Activated T-helper 1 cell treated with anti-CD3 and anti-CD28 coated beads, Interleukin-12 subunit alpha, Interleukin-12 subunit beta, Interleukin-2, Interleukin-4 antibody, amounts not matched to agents 30 ng/mL and 10 ng/mL and 1 ng/mL, durations not matched to agents 14 hours and 24 hours and 36 hours (primary cell): Measurements from ENCODE around the gene THSD7A. TPM values are rescaled to one million over a fixed set of nuclear protein-coding genes. Genes with fewer than 3 reads are reported as not detected.

ENCODE experiments used
- DNase-seq: peaks from one replicate; pipeline ENCODE4 v3.0.0; 2021; ENCODE audit warnings: low spot score
- H3K27ac Mint-ChIP-seq: one replicate; pipeline ENCODE4 v1.8.0; 2021; ENCODE audit warnings: mild to moderate bottlenecking, mixed read lengths
- H3K27me3 Mint-ChIP-seq: one replicate; pipeline ENCODE4 v1.8.0; 2022; ENCODE audit warnings: mild to moderate bottlenecking, moderate library complexity, mixed read lengths; ENCODE audit not compliant: insufficient read depth
- H3K36me3 Mint-ChIP-seq: one replicate; pipeline ENCODE4 v1.8.0; 2021; ENCODE audit warnings: low read depth, mixed read lengths
- H3K4me1 Mint-ChIP-seq: one replicate; pipeline ENCODE4 v1.8.0; 2021; ENCODE audit warnings: low read depth, mixed read lengths
- H3K4me3 Mint-ChIP-seq: one replicate; pipeline ENCODE4 v1.8.0; 2021; ENCODE audit warnings: mild to moderate bottlenecking, moderate library complexity, mixed read lengths
- H3K9me3 Mint-ChIP-seq: one replicate; pipeline ENCODE4 v1.8.0; 2021; ENCODE audit warnings: mixed read lengths
- intact Hi-C: fragments of 100-400 bp; cut with micrococcal nuclease; formaldehyde crosslinking; loops from one replicate; pipeline ENCODE4 v1.15.1; 2024
- total RNA-seq: library from RNA; stranded (reverse); gene quantifications from 2 replicates; pipeline ENCODE4 v1.2.3, GENCODE V29; 2022

THSD7A gene
- total RNA-seq, 1 donor from 2014 or later, result not detected

GRCh38 chr7:11795231-11795630, 36.8 kb downstream of the THSD7A start:
- H3K36me3 Mint-ChIP-seq, result no peaks in the 10 kb centered on the region
- H3K4me3 Mint-ChIP-seq, result no peak overlapping the region
- no peaks in the 10 kb centered on the region for H3K27me3 Mint-ChIP-seq
- no peaks in the 10 kb centered on the region for H3K9me3 Mint-ChIP-seq
- intact Hi-C loops, result no loop called here
- no peak for DNase-seq
- H3K27ac Mint-ChIP-seq, result no peak overlapping the region
- H3K4me1 Mint-ChIP-seq, result no peaks in the 10 kb centered on the region

GRCh38 chr7:11792166-11792565, 39.8 kb downstream of the THSD7A start:
- Mint-ChIP-seq H3K27me3 (no peaks in the 10 kb centered on the region), H3K9me3 (no peaks in the 10 kb centered on the region), H3K4me3 (no peak overlapping the region), H3K27ac (no peak overlapping the region), H3K4me1 (no peaks in the 10 kb centered on the region), H3K36me3 (no peaks in the 10 kb centered on the region)
- intact Hi-C loops, result no loop called here
- DNase-seq, result no peak

DNA sequence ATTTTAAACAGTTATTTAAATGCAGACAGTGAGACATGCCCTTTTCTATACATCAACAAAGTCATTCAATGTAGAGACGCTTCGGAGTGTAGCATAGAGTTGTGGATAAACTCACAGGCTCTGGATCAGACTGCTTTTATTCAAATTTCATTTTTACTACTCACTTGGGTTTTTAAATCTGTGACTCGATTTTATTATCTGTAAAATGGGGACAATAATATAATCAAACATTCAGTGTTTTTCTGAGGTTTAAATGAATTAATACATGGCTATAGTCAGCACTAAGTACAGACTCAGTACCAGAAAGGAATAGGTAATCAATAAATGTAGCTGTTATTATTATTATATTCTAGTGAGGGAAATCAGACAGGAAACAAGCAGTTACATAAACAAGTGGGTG, 43.4 kb downstream of the THSD7A start:
- no peak overlapping the region for H3K27ac Mint-ChIP-seq
- H3K9me3 Mint-ChIP-seq, result no peaks in the 10 kb centered on the region
- H3K36me3 Mint-ChIP-seq, result no peaks in the 10 kb centered on the region
- no peaks in the 10 kb centered on the region for H3K27me3 Mint-ChIP-seq
- DNase-seq, result no peak
- H3K4me1 Mint-ChIP-seq, result no peaks in the 10 kb centered on the region
- H3K4me3 Mint-ChIP-seq, result no peak overlapping the region
- intact Hi-C loops, result no loop called here

- H3K27me3 Mint-ChIP-seq, result no peaks in the 10 kb centered on the region
- intact Hi-C loops, result no loop called here
- no peaks in the 10 kb centered on the region for H3K4me1 Mint-ChIP-seq
- H3K27ac Mint-ChIP-seq, result no peak overlapping the region
- no peak overlapping the region for H3K4me3 Mint-ChIP-seq
- DNase-seq, result no peak
- H3K36me3 Mint-ChIP-seq, result no peaks in the 10 kb centered on the region
- no peaks in the 10 kb centered on the region for H3K9me3 Mint-ChIP-seq
Observed at GRCh38 chr7:11787534-11787933, 44.5 kb downstream of the THSD7A start.

- Mint-ChIP-seq H3K4me3 (no peak overlapping the region), H3K27ac (no peak overlapping the region), H3K36me3 (no peaks in the 10 kb centered on the region), H3K27me3 (no peaks in the 10 kb centered on the region), H3K4me1 (no peaks in the 10 kb centered on the region), H3K9me3 (no peaks in the 10 kb centered on the region)
- intact Hi-C loops, result no loop called here
- no peak for DNase-seq
Observed at GRCh38 chr7:11786186-11786585, 45.8 kb downstream of the THSD7A start.

DNA sequence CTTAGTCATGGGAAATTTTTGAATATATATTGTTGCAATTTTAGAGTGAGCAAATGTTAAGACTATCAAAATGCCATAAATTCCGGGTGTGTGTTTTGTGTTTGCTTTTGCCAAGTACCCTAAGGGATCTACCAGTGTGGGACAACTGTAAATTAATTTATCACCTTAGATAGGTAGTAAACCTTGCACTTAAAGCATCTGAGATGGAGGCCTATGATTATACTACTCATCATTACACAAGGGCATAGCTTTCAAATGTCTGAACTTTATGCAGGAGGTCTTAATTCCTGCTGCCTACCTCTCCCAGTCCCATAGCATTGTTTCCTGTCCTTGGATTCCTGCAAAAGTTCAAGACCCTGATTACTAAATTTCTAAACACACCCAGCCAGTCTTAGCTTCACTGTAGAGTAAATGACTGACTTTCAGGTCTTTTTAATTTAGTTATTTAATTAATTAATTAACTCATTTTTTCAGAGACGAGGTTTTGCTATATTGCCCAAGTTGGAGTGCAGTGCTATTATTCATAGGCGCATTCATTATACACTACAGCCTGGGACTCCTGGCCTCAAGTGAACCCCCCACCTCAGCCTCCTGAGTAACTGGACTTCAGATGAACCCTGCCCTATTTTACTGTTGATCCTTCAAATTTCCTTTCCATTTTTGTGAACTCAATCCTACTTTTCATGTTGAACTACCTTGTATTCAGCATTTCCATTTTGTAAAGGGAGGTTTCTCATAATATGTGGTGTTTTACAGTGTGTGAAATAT, 47.0 kb downstream of the THSD7A start:
- DNase-seq, result no peak
- intact Hi-C loops, result no loop called here
- Mint-ChIP-seq H3K27me3 (no peaks in the 10 kb centered on the region), H3K4me3 (no peak overlapping the region), H3K36me3 (no peaks in the 10 kb centered on the region), H3K9me3 (no peaks in the 10 kb centered on the region), H3K4me1 (no peaks in the 10 kb centered on the region), H3K27ac (no peak overlapping the region)

DNA sequence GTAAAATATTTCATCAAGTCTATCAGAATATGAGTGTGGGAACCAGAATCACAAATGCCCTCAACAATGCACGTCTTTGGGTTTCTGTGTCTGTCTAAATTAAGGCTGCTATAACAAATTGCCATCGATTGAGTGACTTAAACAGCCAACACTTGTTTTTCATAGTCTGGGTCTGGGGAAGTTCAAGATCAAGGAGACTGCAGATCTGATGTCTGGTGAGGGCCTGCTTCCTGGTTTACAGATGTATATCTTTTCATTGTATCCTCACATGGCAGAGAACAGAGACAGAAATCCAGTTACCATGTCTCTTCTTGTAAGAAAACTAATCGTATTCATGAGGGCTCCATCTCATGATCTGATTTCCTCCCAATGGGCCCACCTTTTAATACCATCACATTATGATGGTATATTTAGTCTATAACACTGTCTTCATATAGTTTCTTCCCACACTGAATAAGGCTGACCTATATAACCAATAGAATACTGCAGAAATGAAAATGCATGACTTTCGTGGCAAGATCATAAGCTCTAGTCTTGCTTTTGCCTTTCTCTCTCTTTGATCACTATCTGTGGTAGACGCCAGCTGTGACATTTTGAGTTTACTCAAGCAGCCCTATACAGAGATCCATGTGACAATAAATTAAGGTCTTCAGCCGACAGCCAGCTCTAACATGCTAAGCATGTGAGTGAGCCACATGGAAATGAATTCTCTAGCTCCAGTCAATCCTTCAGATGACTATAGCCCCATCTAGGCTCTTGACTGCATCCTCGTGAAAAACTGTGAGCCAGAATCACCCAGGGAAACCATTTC, 51.9 kb downstream of the THSD7A start:
- no peak for DNase-seq
- H3K27ac Mint-ChIP-seq, result no peak overlapping the region
- intact Hi-C loops, result no loop called here
- H3K27me3 Mint-ChIP-seq, result no peaks in the 10 kb centered on the region
- H3K36me3 Mint-ChIP-seq, result no peaks in the 10 kb centered on the region
- no peaks in the 10 kb centered on the region for H3K4me1 Mint-ChIP-seq
- no peak overlapping the region for H3K4me3 Mint-ChIP-seq
- H3K9me3 Mint-ChIP-seq, result no peaks in the 10 kb centered on the region

- Mint-ChIP-seq H3K27me3 (no peaks in the 10 kb centered on the region), H3K9me3 (no peaks in the 10 kb centered on the region), H3K36me3 (no peaks in the 10 kb centered on the region), H3K4me1 (no peaks in the 10 kb centered on the region), H3K4me3 (no peak overlapping the region), H3K27ac (no peak overlapping the region)
- DNase-seq, result no peak
- intact Hi-C loops, result no loop called here
Observed at GRCh38 chr7:11776039-11776438, 56.0 kb downstream of the THSD7A start.

DNA sequence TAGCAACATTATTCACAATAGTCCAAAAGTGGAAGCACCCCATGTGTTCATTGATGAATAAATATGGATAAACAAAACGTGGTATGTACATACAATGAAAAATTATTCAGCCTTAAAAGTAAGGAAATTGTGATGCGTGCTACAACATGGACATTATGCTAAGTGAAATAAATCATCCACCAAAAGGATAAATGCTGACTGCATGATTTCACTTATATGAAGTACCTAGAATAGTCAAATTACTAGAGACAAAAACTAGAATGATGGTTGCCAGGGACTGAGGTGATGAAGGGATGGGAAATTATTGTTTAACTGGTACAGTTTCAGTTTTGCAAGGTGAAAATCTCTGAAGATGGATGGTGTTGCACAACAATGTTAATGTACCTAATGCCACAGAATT, 56.6 kb downstream of the THSD7A start:
- Mint-ChIP-seq H3K4me1 (no peaks in the 10 kb centered on the region), H3K27me3 (no peaks in the 10 kb centered on the region), H3K36me3 (no peaks in the 10 kb centered on the region), H3K4me3 (no peak overlapping the region), H3K9me3 (no peaks in the 10 kb centered on the region), H3K27ac (no peak overlapping the region)
- intact Hi-C loops, result no loop called here
- no peak for DNase-seq

- no peak overlapping the region for H3K27ac Mint-ChIP-seq
- no peaks in the 10 kb centered on the region for H3K36me3 Mint-ChIP-seq
- no peak overlapping the region for H3K4me3 Mint-ChIP-seq
- no peaks in the 10 kb centered on the region for H3K27me3 Mint-ChIP-seq
- no peak for DNase-seq
- intact Hi-C loops, result no loop called here
- no peaks in the 10 kb centered on the region for H3K9me3 Mint-ChIP-seq
- H3K4me1 Mint-ChIP-seq, result no peaks in the 10 kb centered on the region
Observed at GRCh38 chr7:11768263-11768662, 63.7 kb downstream of the THSD7A start.

DNA sequence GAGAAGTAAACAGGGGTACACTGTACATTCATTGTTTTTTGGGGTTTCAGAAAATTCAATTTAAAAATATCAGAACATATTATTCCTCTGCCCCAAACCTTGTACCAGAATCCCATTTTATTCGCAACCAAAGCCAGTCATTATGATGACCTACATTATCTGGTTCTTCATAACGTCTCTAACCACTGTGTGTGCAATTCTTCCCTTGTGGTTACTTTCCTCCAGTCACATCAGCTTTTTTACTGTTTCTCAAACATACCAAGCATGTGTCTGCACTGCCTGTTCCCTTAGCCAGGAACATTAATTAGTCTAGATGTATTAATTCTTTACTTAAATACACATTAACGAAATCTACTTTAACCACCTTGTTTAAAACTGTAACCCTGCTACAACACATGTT, 64.8 kb downstream of the THSD7A start:
- H3K27me3 Mint-ChIP-seq, result no peaks in the 10 kb centered on the region
- no peak for DNase-seq
- no peak overlapping the region for H3K4me3 Mint-ChIP-seq
- H3K27ac Mint-ChIP-seq, result no peak overlapping the region
- H3K36me3 Mint-ChIP-seq, result no peaks in the 10 kb centered on the region
- no peaks in the 10 kb centered on the region for H3K9me3 Mint-ChIP-seq
- no peaks in the 10 kb centered on the region for H3K4me1 Mint-ChIP-seq
- intact Hi-C loops, result no loop called here

GRCh38 chr7:11760372-11760771, 71.6 kb downstream of the THSD7A start:
- intact Hi-C loops, result no loop called here
- Mint-ChIP-seq H3K27ac (no peak overlapping the region), H3K9me3 (no peaks in the 10 kb centered on the region), H3K27me3 (no peaks in the 10 kb centered on the region), H3K4me1 (no peaks in the 10 kb centered on the region), H3K36me3 (no peaks in the 10 kb centered on the region), H3K4me3 (no peak overlapping the region)
- no peak for DNase-seq

GRCh38 chr7:11758627-11759111, 73.3 kb downstream of the THSD7A start:
- intact Hi-C loops, result no loop called here
- Mint-ChIP-seq H3K9me3 (no peaks in the 10 kb centered on the region), H3K27me3 (no peaks in the 10 kb centered on the region), H3K4me3 (no peak overlapping the region), H3K27ac (no peak overlapping the region), H3K36me3 (no peaks in the 10 kb centered on the region), H3K4me1 (no peaks in the 10 kb centered on the region)
- no peak for DNase-seq
